GM10266 (cell line): Measurements from ENCODE around the gene ARHGEF19.

Experiments used
- DNase-seq: peaks from one replicate; pipeline ENCODE4 v3.0.0; 2012; ENCODE audit errors: extremely low spot score
- TF ChIP-seq, protein P1 (sequence below): IDR thresholded peaks from 2 replicates; pipeline ENCODE4 v1.5.1; 2012; ENCODE audit warnings: mild to moderate bottlenecking, low read depth; ENCODE audit not compliant: control insufficient read depth, insufficient read depth; ENCODE audit errors: missing control alignments

The ARHGEF19 gene

DNA sequence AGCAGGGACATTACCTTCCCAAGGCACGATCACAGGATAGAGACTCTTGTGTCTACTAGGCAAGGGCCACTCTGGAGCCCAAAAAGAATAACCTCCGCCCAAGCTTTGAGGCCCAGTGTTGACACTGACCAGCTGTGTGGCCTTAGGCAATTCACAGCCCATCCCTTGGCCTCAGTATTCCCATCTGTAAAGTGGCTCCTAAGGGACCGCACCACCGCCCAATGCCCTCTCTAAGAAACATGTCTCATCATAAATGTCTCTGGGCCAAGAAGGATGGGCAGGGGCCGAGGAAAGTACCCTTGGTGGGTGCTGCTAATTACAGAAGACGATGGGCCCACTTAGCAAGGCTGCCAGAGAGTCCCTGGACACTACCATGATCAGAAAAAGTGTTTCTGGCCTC, 628 bp downstream of the ARHGEF19 start:
- TF ChIP-seq, protein P1, sequence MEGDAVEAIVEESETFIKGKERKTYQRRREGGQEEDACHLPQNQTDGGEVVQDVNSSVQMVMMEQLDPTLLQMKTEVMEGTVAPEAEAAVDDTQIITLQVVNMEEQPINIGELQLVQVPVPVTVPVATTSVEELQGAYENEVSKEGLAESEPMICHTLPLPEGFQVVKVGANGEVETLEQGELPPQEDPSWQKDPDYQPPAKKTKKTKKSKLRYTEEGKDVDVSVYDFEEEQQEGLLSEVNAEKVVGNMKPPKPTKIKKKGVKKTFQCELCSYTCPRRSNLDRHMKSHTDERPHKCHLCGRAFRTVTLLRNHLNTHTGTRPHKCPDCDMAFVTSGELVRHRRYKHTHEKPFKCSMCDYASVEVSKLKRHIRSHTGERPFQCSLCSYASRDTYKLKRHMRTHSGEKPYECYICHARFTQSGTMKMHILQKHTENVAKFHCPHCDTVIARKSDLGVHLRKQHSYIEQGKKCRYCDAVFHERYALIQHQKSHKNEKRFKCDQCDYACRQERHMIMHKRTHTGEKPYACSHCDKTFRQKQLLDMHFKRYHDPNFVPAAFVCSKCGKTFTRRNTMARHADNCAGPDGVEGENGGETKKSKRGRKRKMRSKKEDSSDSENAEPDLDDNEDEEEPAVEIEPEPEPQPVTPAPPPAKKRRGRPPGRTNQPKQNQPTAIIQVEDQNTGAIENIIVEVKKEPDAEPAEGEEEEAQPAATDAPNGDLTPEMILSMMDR = no peak
- DNase-seq = no peak

DNA sequence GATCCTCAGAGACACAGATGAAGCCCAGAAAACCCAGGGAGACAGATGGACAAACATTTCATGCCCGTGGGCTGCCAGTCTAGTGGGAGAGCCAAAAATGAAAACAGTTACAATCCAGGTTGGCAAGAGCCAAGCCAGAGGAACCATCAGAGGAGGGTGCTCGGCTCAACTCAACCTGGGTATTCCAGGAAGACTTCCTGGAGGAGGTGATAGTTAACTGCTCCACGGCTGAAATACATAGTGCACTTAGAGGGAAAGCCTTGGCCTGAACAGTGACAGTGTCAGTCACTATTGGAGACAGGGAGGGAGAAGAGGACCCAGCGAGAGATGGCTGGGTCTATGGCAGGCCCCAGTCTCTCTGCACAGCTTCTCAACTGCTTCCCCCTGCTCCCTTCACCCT, 1.9 kb downstream of the ARHGEF19 start:
- TF ChIP-seq, protein P1 = no peak
- no peak for DNase-seq

DNA sequence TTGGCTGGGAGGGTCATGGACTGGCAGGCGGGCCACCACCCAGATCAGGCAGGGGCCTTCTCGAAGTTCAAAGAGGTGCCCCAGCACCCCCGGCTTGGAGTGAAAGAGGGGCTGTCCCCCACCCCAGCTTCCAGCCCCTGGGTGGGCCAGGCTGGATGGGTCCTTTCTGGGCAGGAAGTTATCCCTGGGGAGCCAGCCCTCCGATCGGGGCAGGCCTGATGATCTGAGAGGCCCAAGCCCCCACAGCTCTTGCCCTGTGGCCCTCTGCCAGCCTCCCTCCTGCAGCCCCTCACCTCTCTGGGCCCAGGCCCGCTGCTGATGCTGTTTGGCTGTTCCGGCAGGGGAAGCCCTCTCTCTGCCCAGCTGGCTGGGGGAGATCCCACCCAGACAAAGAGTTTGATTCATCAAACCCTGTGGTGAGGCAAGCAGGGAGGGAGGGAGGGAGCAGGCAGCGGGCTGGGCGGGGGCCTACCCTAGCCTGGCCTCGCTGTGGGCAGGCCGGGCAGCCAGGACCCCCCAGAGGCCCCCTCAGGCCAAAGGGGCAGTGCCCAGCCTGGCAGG, 2.5 kb downstream of the ARHGEF19 start:
- TF ChIP-seq, protein P1 = no peak
- no peak for DNase-seq

DNA sequence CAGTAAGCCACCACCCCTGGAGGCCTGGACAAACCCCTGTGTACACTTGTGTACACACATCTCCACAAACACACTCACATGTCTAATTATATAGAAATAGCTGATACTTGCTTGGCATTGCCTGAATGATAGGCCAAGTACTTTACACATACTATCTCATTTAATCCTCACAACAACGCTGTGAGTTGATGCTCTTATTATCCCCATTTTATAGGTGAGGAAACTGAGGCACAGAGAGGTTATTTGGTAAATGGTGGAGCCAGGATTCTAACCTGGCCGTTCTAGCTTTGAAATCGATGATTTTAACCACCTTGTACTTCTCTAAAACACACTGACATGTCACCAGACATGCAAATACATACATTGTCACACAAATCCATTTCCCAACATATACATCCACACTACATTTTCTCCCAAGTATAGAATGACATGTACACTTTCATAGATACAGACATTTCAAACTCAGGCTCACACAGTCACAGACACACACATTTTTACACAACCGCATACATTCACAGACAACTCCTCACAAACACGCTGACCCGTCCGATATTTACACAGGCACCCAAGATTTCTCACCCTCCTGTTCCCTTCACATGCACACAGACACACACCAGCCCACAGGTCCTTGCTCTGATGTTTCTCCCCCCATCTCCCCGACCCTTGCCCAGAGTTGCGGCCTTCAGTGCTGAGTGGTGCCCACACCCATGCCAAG, 3.2 kb downstream of the ARHGEF19 start:
- TF ChIP-seq, protein P1 = no peak

DNA sequence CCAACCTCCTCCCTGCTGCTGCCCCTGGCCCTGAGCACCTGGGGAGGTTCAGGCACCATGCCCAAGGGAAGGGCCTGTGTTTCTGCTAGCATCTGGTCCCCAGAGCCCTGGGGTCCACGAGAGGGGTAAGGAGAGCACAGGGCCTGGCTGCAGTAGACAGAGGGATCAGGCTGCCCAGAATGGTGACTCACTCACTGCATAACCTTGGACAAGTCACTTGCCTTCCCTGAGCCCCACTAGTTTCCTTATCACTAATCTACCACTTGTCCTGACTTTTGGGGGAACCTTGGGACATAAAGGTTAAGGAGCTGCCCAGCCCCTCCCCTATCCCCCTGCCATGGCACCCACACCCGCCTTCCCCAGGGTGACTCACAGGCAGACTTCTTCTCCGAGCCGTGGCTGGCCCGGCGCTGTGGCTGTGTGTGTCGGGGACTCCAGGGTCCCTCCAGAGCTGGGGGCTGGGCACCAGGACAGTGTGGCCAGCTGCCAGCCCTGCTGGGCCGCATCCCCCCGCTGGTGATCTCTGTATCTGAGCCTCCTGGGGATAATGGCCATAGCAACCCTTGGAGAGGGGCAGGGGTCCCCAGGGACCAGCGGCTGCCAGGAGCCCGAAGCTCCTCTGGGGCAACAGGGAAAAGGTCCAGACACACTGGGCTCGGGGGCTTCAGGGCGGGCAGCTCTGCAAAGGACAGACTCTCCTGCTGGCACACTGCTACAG, 4.0 kb downstream of the ARHGEF19 start:
- DNase-seq = no peak
- TF ChIP-seq, protein P1 = no peak

More for the DNA sequence above, 3.2 kb downstream of the ARHGEF19 start:
- DNase-seq = no peak

DNA sequence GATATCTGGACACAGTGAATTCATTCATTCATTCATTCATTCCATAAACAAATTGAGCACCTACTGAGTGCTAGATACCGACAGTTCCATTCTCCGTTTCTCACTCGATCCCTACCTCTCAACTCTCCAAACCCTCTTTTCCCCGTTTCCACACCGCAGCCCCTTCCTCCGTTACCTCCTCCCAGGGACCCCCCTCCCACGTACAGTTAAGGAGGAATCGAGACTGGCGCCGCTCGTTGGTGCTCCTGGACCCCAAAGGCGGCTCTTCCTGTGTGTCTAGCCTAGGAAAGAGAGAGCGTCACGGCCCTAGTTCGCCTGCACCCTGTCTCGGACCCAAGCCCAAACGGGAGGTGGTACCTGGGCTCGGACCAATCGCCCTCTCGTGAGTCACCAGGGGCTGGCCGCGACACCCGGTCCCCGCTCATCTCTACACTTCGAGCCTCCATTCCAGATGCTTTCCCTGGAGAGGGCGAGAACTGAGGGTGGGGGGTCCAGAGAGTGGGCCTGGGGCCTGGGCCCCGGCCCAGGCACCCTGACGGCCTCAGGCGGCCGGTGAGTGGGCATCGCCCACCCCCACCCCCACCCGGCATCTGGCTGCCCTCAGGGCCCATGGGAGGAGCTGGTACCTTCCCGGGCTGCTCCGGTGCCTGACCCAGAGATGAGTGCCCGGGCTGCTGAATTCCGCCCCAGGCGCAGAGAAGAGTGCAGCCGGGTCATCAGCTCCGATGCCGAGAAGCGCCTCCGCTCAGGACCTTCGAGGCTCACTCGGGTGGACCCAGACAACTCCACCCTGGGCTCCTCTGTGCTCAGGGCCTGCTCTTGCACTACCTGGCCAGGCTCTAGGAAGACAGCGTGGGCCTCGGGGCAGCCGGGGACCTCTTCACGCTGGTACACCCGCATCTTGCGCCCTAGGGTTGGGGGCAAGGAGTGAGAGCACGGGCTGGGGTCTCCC, 4.9 kb downstream of the ARHGEF19 start:
- TF ChIP-seq, protein P1 = no peak
- DNase-seq = no peak
